Subcutaneous abdominal adipose tissue (tissue), 5 donors: ENCODE data around the gene CDH24.

Experiments
- H3K27ac ChIP-seq: one replicate; pipeline ENCODE4 v1.7.0; 2013; ENCODE audit warnings: low read depth, mild to moderate bottlenecking, inconsistent platforms, low read length, moderate library complexity
- H3K27me3 ChIP-seq, 5 donors: one replicate each; pipeline ENCODE4 v1.7.0; 2013; ENCODE audit warnings: low read length in 5 of 5, inconsistent platforms in 1 of 5; ENCODE audit not compliant: control insufficient read depth in 5 of 5, insufficient read depth in 4 of 5
- H3K36me3 ChIP-seq, 5 donors: one replicate each; pipeline ENCODE4 v1.7.0; 2013; ENCODE audit warnings: low read length in 5 of 5; ENCODE audit not compliant: control insufficient read depth in 5 of 5, insufficient read depth in 5 of 5
- H3K4me1 ChIP-seq, 5 donors: one replicate each; pipeline ENCODE4 v1.7.0; 2013; ENCODE audit warnings: low read length in 5 of 5, mild to moderate bottlenecking in 3 of 5, moderate library complexity in 1 of 5; ENCODE audit not compliant: control insufficient read depth in 5 of 5, insufficient read depth in 5 of 5
- H3K4me3 ChIP-seq, 5 donors: one replicate each; pipeline ENCODE4 v1.7.0; 2013; ENCODE audit warnings: low read length in 5 of 5, low read depth in 1 of 5
- H3K9ac ChIP-seq, 5 donors: one replicate each; pipeline ENCODE4 v1.7.0; 2013; ENCODE audit warnings: low read length in 5 of 5, mild to moderate bottlenecking in 4 of 5, moderate library complexity in 3 of 5
- H3K9me3 ChIP-seq, 5 donors: one replicate each; pipeline ENCODE4 v1.7.0; 2013; ENCODE audit warnings: low read length in 5 of 5; ENCODE audit not compliant: control insufficient read depth in 5 of 5
- donor health status: healthy.
- donor health status: healthy.
- donor health status: healthy.
- donor health status: healthy.
- donor health status: healthy.

The CDH24 gene

DNA sequence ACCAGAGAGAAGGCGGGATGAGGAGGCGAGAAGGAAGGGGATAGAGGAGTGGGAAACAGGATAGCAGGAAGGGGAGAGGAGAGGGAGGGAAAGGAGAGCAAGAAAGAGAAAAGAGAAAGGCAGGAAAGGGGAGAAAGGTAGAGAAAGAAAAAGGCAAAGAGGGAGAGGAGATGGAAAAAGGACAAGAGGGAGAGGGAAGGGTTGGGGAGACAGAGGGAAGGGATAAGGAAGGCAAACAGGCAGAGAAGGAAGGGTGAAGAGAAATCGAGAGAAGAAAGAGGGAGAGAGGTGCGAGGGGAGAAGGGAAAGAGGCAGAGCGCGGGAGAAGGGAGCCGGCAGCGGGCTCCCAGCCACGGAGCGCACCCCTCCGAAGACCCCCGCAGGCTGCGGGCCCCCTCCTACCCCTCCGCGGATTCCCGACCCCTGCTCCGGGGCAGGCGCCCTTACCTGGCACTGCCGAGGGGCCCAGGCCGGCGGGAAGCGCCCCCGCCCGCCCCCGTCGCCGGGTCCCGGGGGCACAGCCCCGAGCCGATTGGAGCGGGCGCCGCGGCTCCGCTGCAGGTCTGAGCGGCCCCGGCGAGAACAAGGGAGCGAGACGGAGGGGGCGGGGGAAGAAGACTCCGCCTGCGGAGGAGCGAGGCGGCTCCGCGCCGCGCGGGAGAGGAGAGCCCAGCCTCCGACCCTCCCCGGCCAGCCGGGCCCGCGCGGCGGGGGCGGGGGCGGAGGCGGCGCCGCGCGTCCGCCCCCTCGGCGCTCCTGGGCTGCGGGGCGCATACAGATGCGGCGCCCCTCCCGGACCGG is at the start of gene CDH24:
CDH24 (minus strand) TSS at position 565 of the 801 bp plus-strand sequence. CDS start 1,787 bp downstream, outside the sequence.
- Histone ChIP-seq H3K27me3 (no peaks in the 10 kb centered on the region), H3K27ac (no peak within 1 kb of the TSS), H3K9ac (peak within 1 kb of the TSS in 4 of 5 donors; percentile 12 to 72 (median 64)), H3K36me3 (peaks cover 0 to 32% (median 28%) of the 10 kb centered on the region in 5 donors), H3K9me3 (no peaks in the 10 kb centered on the region), H3K4me3 (peak within 1 kb of the TSS; percentile 50 to 78 (median 68)), H3K4me1 (peaks cover 0 to 29% (median 23%) of the 10 kb centered on the region in 5 donors)

GRCh38 chr14:23106747-23107045 is 49.4 kb upstream of the CDH24 start:
- no peak overlapping the region for H3K9ac ChIP-seq
- H3K9me3 ChIP-seq = no peaks in the 10 kb centered on the region
- H3K4me3 ChIP-seq = no peak overlapping the region
- H3K27ac ChIP-seq = no peak overlapping the region
- H3K4me1 ChIP-seq = peaks cover 1 to 13% (median 7%) of the 10 kb centered on the region in 5 donors
- no peaks in the 10 kb centered on the region for H3K36me3 ChIP-seq
- peaks cover 0 to 6% (median 3%) of the 10 kb centered on the region in 5 donors for H3K27me3 ChIP-seq

DNA sequence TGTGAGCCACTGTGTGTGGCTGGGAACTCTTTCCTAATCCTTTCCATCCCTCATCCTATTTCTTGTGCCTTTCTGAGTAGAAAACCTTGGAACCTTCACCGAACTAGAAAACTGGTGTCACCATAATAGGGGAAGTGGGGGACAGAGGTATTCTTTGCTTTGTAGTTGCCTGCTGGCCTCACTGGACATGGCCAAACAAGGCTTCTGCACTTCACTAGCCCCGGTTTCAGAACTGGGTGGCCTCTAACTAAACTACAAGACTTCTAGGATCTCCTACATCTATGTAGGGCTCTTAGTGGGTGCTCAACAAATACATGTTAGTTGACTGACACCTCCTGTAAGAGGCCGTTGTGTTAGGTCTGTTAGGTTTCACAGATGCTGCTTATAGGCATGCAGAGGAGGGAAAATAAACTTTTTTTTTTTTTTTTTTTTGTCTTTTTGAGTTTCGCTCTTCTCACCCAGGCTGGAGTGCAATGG is 48.1 kb upstream of the CDH24 start:
- peaks cover 0 to 13% (median 7%) of the 10 kb centered on the region in 5 donors for H3K4me1 ChIP-seq
- H3K27ac ChIP-seq = no peak overlapping the region
- no peak overlapping the region for H3K4me3 ChIP-seq
- no peaks in the 10 kb centered on the region for H3K9me3 ChIP-seq
- no peaks in the 10 kb centered on the region for H3K36me3 ChIP-seq
- H3K9ac ChIP-seq = no peak overlapping the region
- no peaks in the 10 kb centered on the region for H3K27me3 ChIP-seq

- Histone ChIP-seq H3K36me3 (peaks cover 0 to under 1% (median 0%) of the 10 kb centered on the region in 5 donors), H3K27me3 (no peaks in the 10 kb centered on the region), H3K9ac (peak within 1 kb of the TSS in 1 of 5 donors; percentile 7)
These were observed 47.4 kb upstream of the CDH24 start, which contains the start of gene CIROP for GRCh38 chr14:23104591-23105347. TSS of gene CIROP (minus strand) at chr14:23104989. CDS start at chr14:23104920, 69 bp downstream.

DNA sequence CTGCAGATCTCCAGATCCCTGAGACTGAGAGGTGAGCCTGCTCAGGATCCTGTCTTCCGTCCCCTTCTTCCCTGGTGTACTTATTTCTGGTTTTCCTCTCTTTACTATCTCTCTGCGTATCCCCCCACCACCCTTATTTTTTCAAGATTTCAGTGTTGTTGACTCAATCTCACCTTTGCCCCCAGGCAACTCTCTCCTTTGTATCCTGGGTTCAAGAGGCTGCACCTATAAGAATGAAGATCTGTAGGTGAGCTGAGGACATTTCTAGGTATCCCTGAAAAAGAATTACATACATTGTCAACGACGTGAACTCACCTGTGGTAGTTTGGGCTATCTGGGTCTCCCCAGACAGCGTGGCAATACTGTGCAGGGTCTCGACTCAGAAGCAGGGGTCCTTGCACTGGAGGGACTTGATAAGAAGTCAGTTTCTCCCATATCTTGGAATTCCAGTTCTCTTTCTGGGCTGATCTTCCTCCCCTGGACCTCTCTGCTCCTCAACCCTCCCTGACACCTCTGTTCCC is 46.8 kb upstream of the CDH24 start:
- peaks cover 0 to 13% (median 7%) of the 10 kb centered on the region in 5 donors for H3K4me1 ChIP-seq
- H3K9ac ChIP-seq = no peak overlapping the region
- no peaks in the 10 kb centered on the region for H3K9me3 ChIP-seq
- H3K4me3 ChIP-seq = no peak overlapping the region
- H3K36me3 ChIP-seq = peaks cover 0 to 6% (median 2%) of the 10 kb centered on the region in 5 donors
- no peaks in the 10 kb centered on the region for H3K27me3 ChIP-seq
- H3K27ac ChIP-seq = no peak overlapping the region

More at GRCh38 chr14:23104591-23105347, 47.4 kb upstream of the CDH24 start, which contains the start of gene CIROP:
- H3K9me3 ChIP-seq = no peaks in the 10 kb centered on the region
- H3K4me1 ChIP-seq = peaks cover 0 to 13% (median 7%) of the 10 kb centered on the region in 5 donors
- H3K27ac ChIP-seq = no peak within 1 kb of the TSS
- no peak within 1 kb of the TSS for H3K4me3 ChIP-seq

DNA sequence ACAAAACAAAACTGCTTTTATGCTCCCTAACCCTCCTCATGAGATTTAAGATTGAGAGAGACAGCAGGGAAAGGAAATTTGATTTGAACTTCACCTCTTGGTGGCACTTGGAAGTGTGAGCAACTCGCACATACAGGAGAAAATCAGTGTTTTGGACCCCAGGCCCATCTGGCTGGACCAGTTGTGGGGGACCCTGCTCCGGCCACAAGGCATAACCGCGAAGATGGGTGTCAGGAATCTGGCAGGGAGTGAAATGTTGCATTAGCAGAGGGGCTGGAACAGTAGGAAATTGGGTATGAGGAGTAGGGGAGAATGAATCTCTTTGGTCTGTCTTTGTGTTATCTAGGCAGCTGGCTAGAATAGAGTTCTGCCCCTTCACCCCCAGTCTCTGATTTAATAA is 46.3 kb upstream of the CDH24 start:
- peaks cover under 1 to 11% (median 4%) of the 10 kb centered on the region in 5 donors for H3K36me3 ChIP-seq
- H3K27ac ChIP-seq = no peak overlapping the region
- H3K9me3 ChIP-seq = no peaks in the 10 kb centered on the region
- no peak overlapping the region for H3K9ac ChIP-seq
- H3K4me3 ChIP-seq = no peak overlapping the region
- peaks cover 0 to 13% (median 7%) of the 10 kb centered on the region in 5 donors for H3K4me1 ChIP-seq
- H3K27me3 ChIP-seq = no peaks in the 10 kb centered on the region

DNA sequence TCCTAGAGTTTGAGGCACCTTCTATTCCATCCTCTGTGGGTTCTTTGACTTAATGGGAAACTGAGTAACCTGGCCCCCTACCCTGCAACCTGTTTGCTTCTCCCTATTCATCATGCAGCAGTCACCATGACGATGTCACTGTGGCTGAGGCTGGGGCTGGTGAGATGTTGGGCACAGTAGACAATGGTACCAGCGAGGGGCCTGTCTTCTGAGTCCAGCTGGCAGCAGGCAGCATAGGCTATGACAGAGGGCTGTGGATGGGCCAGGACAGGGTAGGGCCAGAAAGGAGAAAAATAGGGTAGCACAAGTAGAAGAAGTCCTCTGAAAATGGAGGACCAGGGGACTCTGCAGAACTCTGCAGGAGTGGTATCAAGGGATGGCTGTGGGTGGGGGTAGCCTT is 45.5 kb upstream of the CDH24 start:
- no peak overlapping the region for H3K9ac ChIP-seq
- H3K4me3 ChIP-seq = no peak overlapping the region
- H3K36me3 ChIP-seq = peaks cover 8 to 18% (median 10%) of the 10 kb centered on the region in 5 donors
- no peak overlapping the region for H3K27ac ChIP-seq
- H3K9me3 ChIP-seq = no peaks in the 10 kb centered on the region
- H3K27me3 ChIP-seq = no peaks in the 10 kb centered on the region
- peaks cover under 1 to 17% (median 12%) of the 10 kb centered on the region in 5 donors for H3K4me1 ChIP-seq

DNA sequence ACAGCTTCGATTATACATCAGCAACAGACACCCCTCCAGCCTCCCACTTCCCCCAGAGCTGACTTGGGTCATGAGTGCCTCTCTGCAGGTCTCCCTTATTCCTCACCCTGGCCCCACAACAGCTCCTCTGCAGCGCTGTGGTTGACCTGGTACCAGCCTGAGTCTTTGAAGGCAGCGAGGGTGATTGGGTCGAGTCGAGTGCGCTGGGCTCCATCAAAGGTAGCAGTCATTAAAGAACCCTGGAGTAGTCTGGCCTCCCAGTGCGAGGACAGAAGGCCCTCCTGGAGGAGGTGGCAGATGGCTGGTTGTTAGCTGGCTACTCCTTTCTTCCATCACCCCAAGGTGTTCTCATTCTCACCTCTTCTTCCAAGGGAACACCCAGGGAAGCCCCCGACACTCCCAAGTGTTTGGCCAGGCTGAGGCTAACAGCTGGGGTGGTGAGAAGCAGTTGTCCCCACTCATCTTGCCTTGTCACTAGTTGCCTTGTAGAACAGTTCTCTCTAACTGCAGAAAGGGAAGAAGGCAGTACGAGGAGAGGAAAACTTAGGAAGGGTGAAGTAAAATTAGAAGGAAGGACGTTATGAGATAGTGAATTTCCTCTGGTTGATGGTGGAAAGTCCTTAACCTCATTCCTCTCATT is 44.8 kb upstream of the CDH24 start:
- peaks cover 8 to 22% (median 14%) of the 10 kb centered on the region in 5 donors for H3K36me3 ChIP-seq
- H3K9me3 ChIP-seq = no peaks in the 10 kb centered on the region
- H3K9ac ChIP-seq = no peak overlapping the region
- H3K27me3 ChIP-seq = no peaks in the 10 kb centered on the region
- no peak overlapping the region for H3K4me3 ChIP-seq
- peaks cover 4 to 24% (median 18%) of the 10 kb centered on the region in 5 donors for H3K4me1 ChIP-seq
- H3K27ac ChIP-seq = no peak overlapping the region

DNA sequence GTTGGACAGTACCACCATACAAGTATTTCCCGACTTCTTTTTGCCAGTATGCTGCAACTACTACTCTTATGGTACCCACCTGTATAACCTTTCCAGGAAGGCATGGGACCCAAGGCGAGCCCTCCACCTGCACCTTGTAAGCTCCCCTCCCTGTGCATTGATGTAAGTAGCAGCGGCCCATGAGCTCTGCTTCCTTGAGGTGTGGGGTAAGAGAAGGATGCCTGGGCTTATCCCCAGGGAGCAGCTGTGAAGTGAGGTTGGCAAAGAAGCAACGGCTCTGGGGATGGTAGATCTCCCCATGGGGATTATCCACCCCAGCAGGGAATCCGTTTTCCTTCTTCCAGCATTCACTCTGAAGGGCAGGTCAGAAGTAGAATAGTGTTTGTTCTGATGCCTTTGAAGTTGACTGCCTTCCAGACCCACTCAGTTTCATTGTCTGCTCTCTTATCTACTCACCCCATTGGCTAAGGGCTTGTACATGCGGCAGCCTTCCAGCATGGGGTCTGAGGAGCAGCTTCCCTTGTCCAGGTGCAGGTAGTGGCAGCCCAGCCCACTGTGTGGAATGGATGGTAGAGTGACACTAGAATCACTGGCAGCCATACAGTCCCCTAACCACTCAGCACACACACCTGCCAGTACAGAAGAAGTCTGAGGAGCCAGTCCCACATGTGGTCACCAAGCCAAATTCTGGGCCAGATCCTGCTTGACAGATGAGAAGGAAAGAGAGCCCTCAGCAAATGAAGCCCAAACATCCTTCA is 44.1 kb upstream of the CDH24 start:
- no peaks in the 10 kb centered on the region for H3K9me3 ChIP-seq
- H3K4me1 ChIP-seq = peaks cover 4 to 31% (median 25%) of the 10 kb centered on the region in 5 donors
- H3K4me3 ChIP-seq = no peak overlapping the region
- H3K9ac ChIP-seq = no peak overlapping the region
- H3K27me3 ChIP-seq = no peaks in the 10 kb centered on the region
- H3K36me3 ChIP-seq = peaks cover 8 to 22% (median 14%) of the 10 kb centered on the region in 5 donors
- no peak overlapping the region for H3K27ac ChIP-seq
